GM12864 (cell line): ENCODE data around the gene GP5.

Experiments
- DNase-seq: peaks from one replicate; pipeline ENCODE4 v3.0.0-alpha.2; 2011; ENCODE audit warnings: low read depth
- H3K4me3 ChIP-seq: 2 replicates; pipeline ENCODE4 v1.5.1; 2011; ENCODE audit warnings: mild to moderate bottlenecking, low read depth, low read length, control low read depth
- CTCF ChIP-seq: IDR thresholded peaks from 2 replicates; pipeline ENCODE4 v1.5.1; 2011; ENCODE audit warnings: low read depth, mild to moderate bottlenecking, moderate library complexity, low read length, control low read depth, inconsistent platforms; ENCODE audit errors: missing control alignments

Gene GP5

DNA sequence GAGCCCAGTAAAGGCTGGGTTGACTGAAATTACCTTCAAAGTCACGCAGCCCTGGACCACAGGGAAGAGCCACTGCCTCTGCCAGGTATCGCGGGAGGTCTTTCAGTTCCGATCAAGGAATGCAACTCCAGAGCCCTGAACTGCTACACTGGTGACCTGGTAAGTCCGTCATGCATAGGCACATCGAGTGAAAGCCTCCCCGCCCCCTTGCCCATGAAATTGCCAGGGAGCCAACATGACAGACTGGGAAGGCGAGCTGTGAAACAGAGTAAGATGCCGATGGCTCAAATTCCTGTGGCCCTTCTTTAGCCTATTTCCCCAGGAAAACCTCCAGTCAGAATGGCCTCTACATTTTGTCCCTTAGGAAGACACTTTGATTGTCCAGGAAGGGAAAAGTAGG, 2.3 kb upstream of the GP5 start:
- no peak for TF ChIP-seq CTCF
- no peak for DNase-seq
- no peak overlapping the region for H3K4me3 ChIP-seq

GRCh38 chr3:194399874-194400411, 877 bp upstream of the GP5 start:
- H3K4me3 ChIP-seq = no peak overlapping the region
- no peak for TF ChIP-seq CTCF
- no peak for DNase-seq

DNA sequence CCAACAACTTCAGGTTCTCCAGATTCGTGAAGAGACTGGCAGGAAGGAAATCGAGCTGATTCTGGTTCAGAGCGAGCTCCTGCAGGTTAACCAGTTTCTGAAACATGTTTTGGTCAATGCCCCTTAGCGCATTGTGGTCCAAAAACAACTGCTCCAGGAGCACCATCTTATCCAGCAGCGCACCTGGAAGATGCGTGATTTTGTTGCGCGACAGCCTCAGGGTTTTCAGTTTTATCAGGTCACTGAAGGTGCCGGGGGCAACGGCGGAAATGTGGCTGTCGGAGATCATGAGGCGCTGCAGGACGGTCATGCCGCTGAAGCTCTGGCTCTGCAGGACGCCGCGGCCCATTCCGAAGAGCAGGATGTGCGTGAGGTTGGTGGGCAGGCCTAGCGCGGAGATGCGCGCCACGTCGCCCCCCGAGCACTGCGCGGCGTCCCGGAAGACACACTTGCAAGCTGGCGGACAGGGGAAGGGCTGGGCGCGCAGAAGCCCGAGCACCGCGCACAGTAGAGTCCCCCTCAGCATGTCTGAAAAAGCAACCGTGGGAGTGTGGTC, 1.2 kb downstream of the GP5 start:
- no peak for TF ChIP-seq CTCF
- H3K4me3 ChIP-seq = peak overlapping the region; percentile 8
- DNase-seq = no peak

DNA sequence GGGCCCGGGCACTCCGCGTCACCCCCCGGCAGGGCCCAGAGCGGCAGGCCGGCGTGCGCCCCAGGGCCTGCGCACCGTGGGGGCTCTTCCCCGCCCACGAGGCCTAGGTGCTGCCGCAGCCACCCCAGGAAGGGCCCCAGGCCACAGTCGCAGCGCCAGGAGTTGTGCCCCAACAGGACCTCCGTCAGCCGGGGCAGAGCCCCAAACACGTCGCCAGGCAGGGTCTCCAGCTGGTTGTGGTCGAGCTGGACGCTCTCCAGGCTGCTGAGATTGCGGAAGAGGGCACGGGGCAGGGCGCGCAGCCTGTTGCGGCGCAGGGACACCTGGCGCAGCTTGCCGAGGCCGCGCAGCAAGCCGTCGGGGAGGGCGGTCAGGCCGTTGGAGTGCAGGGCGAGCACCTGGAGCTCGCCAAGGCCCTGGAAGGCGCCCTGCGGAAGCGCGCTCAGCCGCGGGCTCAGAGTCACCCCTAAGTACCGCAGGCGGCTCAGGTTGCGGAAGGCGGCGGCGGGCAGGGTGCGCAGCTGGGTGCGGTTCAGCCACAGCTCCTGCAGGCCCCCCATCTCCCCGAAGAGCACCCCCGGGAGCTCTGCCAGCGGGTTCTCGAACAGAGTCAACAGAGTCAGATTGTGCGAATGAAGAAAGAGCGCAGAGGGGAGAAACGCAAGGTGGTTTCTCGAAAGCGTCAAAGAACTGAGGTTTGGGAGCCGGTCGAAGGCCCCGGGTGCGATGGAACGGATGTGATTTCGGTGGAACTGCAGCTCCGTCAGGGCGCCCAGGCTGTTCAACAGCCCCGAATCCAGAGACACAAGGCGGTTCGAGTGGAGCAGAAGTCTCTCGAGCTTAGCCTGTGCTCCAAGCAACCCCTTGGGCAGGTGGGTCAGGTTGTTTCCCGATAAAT, 2.0 kb downstream of the GP5 start:
- no peak for TF ChIP-seq CTCF
- peak overlapping the region; percentile 14 for H3K4me3 ChIP-seq
- DNase-seq = no peak

DNA sequence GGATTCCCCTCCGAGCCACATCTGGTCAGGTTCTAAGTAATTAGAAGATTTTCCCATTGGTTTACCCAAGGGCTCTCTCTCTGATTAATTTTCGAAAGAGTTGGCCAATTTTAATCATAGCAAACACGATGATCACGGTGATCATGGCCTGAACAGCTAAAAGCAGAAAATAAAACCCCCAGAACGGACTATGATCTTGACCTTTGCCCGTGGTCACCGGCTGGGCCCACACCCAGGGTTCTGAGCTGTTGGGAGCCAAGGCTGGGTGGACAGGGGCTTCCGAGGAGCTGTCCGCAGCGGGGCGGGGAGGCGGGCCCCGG, 2.6 kb downstream of the GP5 start:
- no peak for TF ChIP-seq CTCF
- no peak overlapping the region for H3K4me3 ChIP-seq
- no peak for DNase-seq

- H3K4me3 ChIP-seq = no peak overlapping the region
- TF ChIP-seq CTCF = no peak
- DNase-seq = no peak
These were observed 3.1 kb downstream of the GP5 start for GRCh38 chr3:194395778-194396538.
